Activated naive CD4-positive, alpha-beta T cell treated with anti-CD3 and anti-CD28 coated beads for 36 hours (primary cell): Measurements from ENCODE around the gene AUTS2. TPM values are rescaled to one million over a fixed set of nuclear protein-coding genes. Genes with fewer than 3 reads are reported as not detected.

Experiments used
- CTCF ChIA-PET: fragments of 350-600 bp; sonication (Branson Sonifier 250); formaldehyde crosslinking; loops from one replicate; lab custom pipeline; 2021; ENCODE audit warnings: antibody characterized with exemption; lab: Charles Lee
- DNase-seq: peaks from one replicate; pipeline ENCODE4 v3.0.0-alpha.2; 2020
- H3K27ac Mint-ChIP-seq: one replicate; pipeline ENCODE4 v1.8.0; 2021; ENCODE audit warnings: mild to moderate bottlenecking, mixed read lengths
- H3K27me3 Mint-ChIP-seq: one replicate; pipeline ENCODE4 v1.8.0; 2021; ENCODE audit warnings: low read depth, mixed read lengths
- H3K36me3 Mint-ChIP-seq: one replicate; pipeline ENCODE4 v1.8.0; 2021; ENCODE audit warnings: low read depth, mixed read lengths
- H3K4me1 Mint-ChIP-seq: one replicate; pipeline ENCODE4 v1.8.0; 2021; ENCODE audit warnings: low read depth, mixed read lengths
- H3K4me3 Mint-ChIP-seq: one replicate; pipeline ENCODE4 v1.8.0; 2021; ENCODE audit warnings: mild to moderate bottlenecking, moderate library complexity, mixed read lengths
- H3K9me3 Mint-ChIP-seq: one replicate; pipeline ENCODE4 v1.8.0; 2021; ENCODE audit warnings: mixed read lengths
- intact Hi-C: fragments of 100-400 bp; cut with micrococcal nuclease; formaldehyde crosslinking; loops from one replicate; pipeline ENCODE4 v1.15.1; 2023
- total RNA-seq, 2 experiments: library from RNA; stranded (reverse); gene quantifications; one replicate each; pipeline ENCODE4 v1.2.3, GENCODE V29; 2021

AUTS2 gene
- total RNA-seq, 2 experiments from 2014 or later = 0.79 to 1.1 TPM

GRCh38 chr7:69803699-69804516 lies 205.6 kb downstream of the AUTS2 start:
- CTCF ChIA-PET = interaction anchor here (1.0 kb wide), 1 partner anchor 8 kb away, joined by 3 read pairs; no protein-coding TSS in a partner anchor
- no peaks in the 10 kb centered on the region for H3K36me3 Mint-ChIP-seq
- no peak for DNase-seq
- H3K4me1 Mint-ChIP-seq = no peaks in the 10 kb centered on the region
- intact Hi-C loops = no loop called here
- no peak overlapping the region for H3K27ac Mint-ChIP-seq
- no peak overlapping the region for H3K4me3 Mint-ChIP-seq
- H3K9me3 Mint-ChIP-seq = no peaks in the 10 kb centered on the region
- H3K27me3 Mint-ChIP-seq = no peaks in the 10 kb centered on the region

GRCh38 chr7:69804962-69805361 lies 206.7 kb downstream of the AUTS2 start:
- H3K9me3 Mint-ChIP-seq = no peaks in the 10 kb centered on the region

GRCh38 chr7:69808391-69808790 lies 210.1 kb downstream of the AUTS2 start:
- CTCF ChIA-PET = no interaction called here
- Mint-ChIP-seq H3K9me3 (no peaks in the 10 kb centered on the region), H3K27ac (no peak overlapping the region), H3K4me3 (no peak overlapping the region), H3K36me3 (no peaks in the 10 kb centered on the region), H3K4me1 (no peaks in the 10 kb centered on the region), H3K27me3 (no peaks in the 10 kb centered on the region)
- DNase-seq = no peak
- intact Hi-C loops = no loop called here

More at GRCh38 chr7:69804962-69805361, 206.7 kb downstream of the AUTS2 start:
- H3K4me3 Mint-ChIP-seq = no peak overlapping the region
- CTCF ChIA-PET = interaction anchor here (0.6 to 1.0 kb wide), 2 partner anchors 9 to 925 kb away, joined by 3 read pairs; no protein-coding TSS in a partner anchor
- no peak overlapping the region for H3K27ac Mint-ChIP-seq
- no peaks in the 10 kb centered on the region for H3K36me3 Mint-ChIP-seq
- H3K4me1 Mint-ChIP-seq = no peaks in the 10 kb centered on the region
- H3K27me3 Mint-ChIP-seq = no peaks in the 10 kb centered on the region
- no peak for DNase-seq
- intact Hi-C loops = no loop called here

- CTCF ChIA-PET = no interaction called here
- Mint-ChIP-seq H3K27me3 (no peaks in the 10 kb centered on the region), H3K4me1 (no peaks in the 10 kb centered on the region), H3K27ac (no peak overlapping the region), H3K9me3 (no peaks in the 10 kb centered on the region), H3K36me3 (no peaks in the 10 kb centered on the region), H3K4me3 (no peak overlapping the region)
- intact Hi-C loops = no loop called here
- DNase-seq = no peak
Measured at GRCh38 chr7:69811476-69812308, 213.4 kb downstream of the AUTS2 start.

GRCh38 chr7:69812756-69813155 lies 214.5 kb downstream of the AUTS2 start:
- Mint-ChIP-seq H3K27ac (no peak overlapping the region), H3K27me3 (no peaks in the 10 kb centered on the region), H3K4me3 (no peak overlapping the region), H3K4me1 (no peaks in the 10 kb centered on the region), H3K36me3 (no peaks in the 10 kb centered on the region), H3K9me3 (no peaks in the 10 kb centered on the region)
- no peak for DNase-seq
- CTCF ChIA-PET = no interaction called here
- intact Hi-C loops = no loop called here

- Mint-ChIP-seq H3K36me3 (no peaks in the 10 kb centered on the region), H3K9me3 (no peaks in the 10 kb centered on the region), H3K4me1 (no peaks in the 10 kb centered on the region), H3K4me3 (no peak overlapping the region), H3K27me3 (no peaks in the 10 kb centered on the region), H3K27ac (no peak overlapping the region)
- CTCF ChIA-PET = interaction anchor here (0.5 kb wide), 1 partner anchor 19 kb away, joined by 3 read pairs; no protein-coding TSS in a partner anchor
- DNase-seq = no peak
- intact Hi-C loops = no loop called here
Measured at GRCh38 chr7:69813637-69814240, 215.5 kb downstream of the AUTS2 start.

- Mint-ChIP-seq H3K27me3 (no peaks in the 10 kb centered on the region), H3K4me1 (no peaks in the 10 kb centered on the region), H3K27ac (no peak overlapping the region), H3K9me3 (no peaks in the 10 kb centered on the region), H3K4me3 (no peak overlapping the region), H3K36me3 (no peaks in the 10 kb centered on the region)
- DNase-seq = no peak
- CTCF ChIA-PET = no interaction called here
- intact Hi-C loops = no loop called here
Measured at GRCh38 chr7:69814421-69814962, 216.2 kb downstream of the AUTS2 start.

GRCh38 chr7:69816501-69816900 lies 218.2 kb downstream of the AUTS2 start:
- Mint-ChIP-seq H3K4me3 (no peak overlapping the region), H3K4me1 (no peaks in the 10 kb centered on the region), H3K9me3 (no peaks in the 10 kb centered on the region), H3K27me3 (no peaks in the 10 kb centered on the region), H3K27ac (no peak overlapping the region), H3K36me3 (no peaks in the 10 kb centered on the region)
- intact Hi-C loops = no loop called here
- no peak for DNase-seq
- CTCF ChIA-PET = interaction anchor here (0.6 kb wide), 1 partner anchor 678 kb away, joined by 3 read pairs; no protein-coding TSS in a partner anchor

GRCh38 chr7:69817121-69817520 lies 218.8 kb downstream of the AUTS2 start:
- Mint-ChIP-seq H3K4me3 (no peak overlapping the region), H3K4me1 (no peaks in the 10 kb centered on the region), H3K9me3 (no peaks in the 10 kb centered on the region), H3K27ac (no peak overlapping the region), H3K36me3 (no peaks in the 10 kb centered on the region), H3K27me3 (no peaks in the 10 kb centered on the region)
- DNase-seq = no peak
- intact Hi-C loops = no loop called here
- CTCF ChIA-PET = no interaction called here

- Mint-ChIP-seq H3K36me3 (no peaks in the 10 kb centered on the region), H3K4me1 (no peaks in the 10 kb centered on the region), H3K4me3 (no peak overlapping the region), H3K27me3 (no peaks in the 10 kb centered on the region), H3K9me3 (no peaks in the 10 kb centered on the region), H3K27ac (no peak overlapping the region)
- intact Hi-C loops = no loop called here
- DNase-seq = no peak
- CTCF ChIA-PET = no interaction called here
Measured at GRCh38 chr7:69817841-69818635, 219.8 kb downstream of the AUTS2 start.

GRCh38 chr7:69818636-69819332 lies 220.5 kb downstream of the AUTS2 start:
- Mint-ChIP-seq H3K9me3 (no peaks in the 10 kb centered on the region), H3K27ac (no peak overlapping the region), H3K27me3 (no peaks in the 10 kb centered on the region), H3K4me1 (peaks cover 3% of the 10 kb centered on the region), H3K36me3 (no peaks in the 10 kb centered on the region), H3K4me3 (no peak overlapping the region)
- CTCF ChIA-PET = no interaction called here
- intact Hi-C loops = no loop called here
- DNase-seq = no peak
